Cardiac muscle cell (in vitro differentiated cells and primary cell): ENCODE data around the gene MFGE8. TPM values are rescaled to one million over a fixed set of nuclear protein-coding genes. Genes with fewer than 3 reads are reported as not detected.

Experiments
- DNase-seq, 2 donors: peaks; one replicate each; pipeline versions ENCODE4 v3.0.0 to v3.0.0-alpha.2; 2010 to 2017; ENCODE audit warnings: low read depth in 1 of 2, low spot score in 1 of 2
- H3K27ac ChIP-seq: fragments of 200-600 bp; sonication (generic); 2 replicates; pipeline ENCODE4 v1.5.1; 2016
- H3K27me3 ChIP-seq: fragments of 200-600 bp; sonication (generic); 2 replicates; pipeline ENCODE4 v1.6.0; 2016; ENCODE audit warnings: control low read depth
- H3K36me3 ChIP-seq: fragments of 200-600 bp; sonication (generic); 2 replicates; pipeline ENCODE4 v1.5.1; 2016; ENCODE audit warnings: control low read depth
- H3K4me1 ChIP-seq: fragments of 200-600 bp; sonication (generic); 2 replicates; pipeline ENCODE4 v1.8.1; 2017; ENCODE audit warnings: low read depth, mild to moderate bottlenecking, mixed run types
- H3K4me3 ChIP-seq: fragments of 200-600 bp; sonication (generic); 2 replicates; pipeline ENCODE4 v1.5.1; 2016; ENCODE audit warnings: mild to moderate bottlenecking
- H3K9me3 ChIP-seq: fragments of 200-600 bp; sonication (generic); 2 replicates; pipeline ENCODE4 v1.5.1; 2017; ENCODE audit warnings: low read depth, mild to moderate bottlenecking, control low read depth
- CTCF ChIP-seq: IDR thresholded peaks from 2 replicates; pipeline ENCODE4 v1.5.1; 2012; ENCODE audit warnings: low read depth, mild to moderate bottlenecking, low read length
- polyA plus RNA-seq: library from polyadenylated mRNA; unstranded; fragments of >200 nt; fragmentation: Nextera tagmentation; extraction: Ambion mirVana; gene quantifications from 2 replicates; pipeline ENCODE4 v1.2.1, GENCODE V29; 2016
- total RNA-seq: library from RNA; depleted of rRNA; stranded (reverse); fragments of >200 nt; gene quantifications from 2 replicates; pipeline ENCODE4 v1.2.3, GENCODE V29; 2016

The MFGE8 gene
- total and polyA plus RNA-seq, 2 experiments from 2014 or later: 307 to 326 TPM

GRCh38 chr15:88912500-88912921 is 668 bp downstream of the MFGE8 start:
- Histone ChIP-seq H3K4me1 (peaks cover 17% of the 10 kb centered on the region), H3K36me3 (no peaks in the 10 kb centered on the region), H3K27me3 (no peaks in the 10 kb centered on the region), H3K27ac (peak overlapping the region; percentile 81), H3K9me3 (no peaks in the 10 kb centered on the region), H3K4me3 (peak overlapping the region; percentile 54)
- peak; percentile 29 to 67 for DNase-seq
- no peak for TF ChIP-seq CTCF

- Histone ChIP-seq H3K9me3 (no peaks in the 10 kb centered on the region), H3K27ac (peak overlapping the region; percentile 81), H3K4me3 (peak overlapping the region; percentile 54), H3K4me1 (peaks cover 17% of the 10 kb centered on the region), H3K36me3 (peaks cover under 1% of the 10 kb centered on the region), H3K27me3 (no peaks in the 10 kb centered on the region)
- no peak for TF ChIP-seq CTCF
- peak in 1 of 2 donors; percentile 80 for DNase-seq
These were observed 1.4 kb downstream of the MFGE8 start for GRCh38 chr15:88911766-88912118.

- TF ChIP-seq CTCF: no peak
- DNase-seq: no peak
- H3K27ac ChIP-seq: no peak overlapping the region
- no peak overlapping the region for H3K4me3 ChIP-seq
- no peaks in the 10 kb centered on the region for H3K27me3 ChIP-seq
- no peaks in the 10 kb centered on the region for H3K9me3 ChIP-seq
- peaks cover 13% of the 10 kb centered on the region for H3K36me3 ChIP-seq
- peaks cover 17% of the 10 kb centered on the region for H3K4me1 ChIP-seq
These were observed 3.0 kb downstream of the MFGE8 start for GRCh38 chr15:88909956-88910831.

- Histone ChIP-seq H3K27me3 (no peaks in the 10 kb centered on the region), H3K4me1 (peaks cover 21% of the 10 kb centered on the region), H3K27ac (peak overlapping the region; percentile 8), H3K4me3 (no peak overlapping the region), H3K9me3 (no peaks in the 10 kb centered on the region), H3K36me3 (peaks cover 20% of the 10 kb centered on the region)
- DNase-seq: no peak
- no peak for TF ChIP-seq CTCF
These were observed 4.2 kb downstream of the MFGE8 start for GRCh38 chr15:88908697-88909621.

- Histone ChIP-seq H3K36me3 (peaks cover 24% of the 10 kb centered on the region), H3K4me1 (peaks cover 21% of the 10 kb centered on the region), H3K4me3 (no peak overlapping the region), H3K27ac (no peak overlapping the region), H3K27me3 (no peaks in the 10 kb centered on the region), H3K9me3 (no peaks in the 10 kb centered on the region)
- no peak for TF ChIP-seq CTCF
- DNase-seq: no peak
These were observed 5.1 kb downstream of the MFGE8 start for GRCh38 chr15:88908123-88908522.
